Measurements from ENCODE around the gene RANBP3.

The RANBP3 gene

GRCh38 chr19:5978606-5979552 lies 939 bp upstream of the RANBP3 start:
- H3K27ac ChIP-seq, result peak overlapping the region; percentile 84
- ChIA-PET CTCF (interaction anchor here (0.6 to 1.0 kb wide), 3 partner anchors 10 to 175 kb away, joined by 3 to 4 read pairs (median 4); no protein-coding TSS in a partner anchor), POLR2A (ENCODE audit: low non-redundant PET) (interaction anchor here (0.7 kb wide), 1 partner anchor 262 kb away, joined by 3 read pairs; no protein-coding TSS in a partner anchor)
- DNase-seq (ENCODE audit: low spot score), result no peak
- TF ChIP-seq CTCF (conservative IDR thresholded peaks at IDR 0.05; ENCODE audit: low read depth), result no peak

GRCh38 chr19:5977222-5977784 lies 637 bp downstream of the RANBP3 start:
- ChIA-PET POLR2A (ENCODE audit: low non-redundant PET) (no interaction called here), CTCF (interaction anchor here (1.0 kb wide), 1 partner anchor 9 kb away, joined by 4 read pairs; no protein-coding TSS in a partner anchor)
- peak overlapping the region; percentile 84 for H3K27ac ChIP-seq
- DNase-seq (ENCODE audit: low spot score), result no peak
- TF ChIP-seq CTCF (conservative IDR thresholded peaks at IDR 0.05; ENCODE audit: low read depth), result no peak

- CTCF ChIA-PET, result no interaction called here
- H3K27ac ChIP-seq, result peak overlapping the region; percentile 84
- TF ChIP-seq CTCF (conservative IDR thresholded peaks at IDR 0.05; ENCODE audit: low read depth), result no peak
- POLR2A ChIA-PET (ENCODE audit: low non-redundant PET), result no interaction called here
- no peak for DNase-seq (ENCODE audit: low spot score)
These were observed 1.2 kb downstream of the RANBP3 start for GRCh38 chr19:5976768-5977167.

- H3K27ac ChIP-seq, result no peak overlapping the region
- POLR2A ChIA-PET (ENCODE audit: low non-redundant PET), result no interaction called here
- CTCF ChIA-PET, result interaction anchor here (0.5 to 0.7 kb wide), 3 partner anchors 198 to 390 kb away, joined by 3 to 6 read pairs (median 3); no protein-coding TSS in a partner anchor
- DNase-seq (ENCODE audit: low spot score), result no peak
- no peak for TF ChIP-seq CTCF (conservative IDR thresholded peaks at IDR 0.05; ENCODE audit: low read depth)
These were observed 2.6 kb downstream of the RANBP3 start for GRCh38 chr19:5975388-5975728.

- POLR2A ChIA-PET (ENCODE audit: low non-redundant PET), result no interaction called here
- no peak for DNase-seq (ENCODE audit: low spot score)
- no peak for TF ChIP-seq CTCF (conservative IDR thresholded peaks at IDR 0.05; ENCODE audit: low read depth)
- H3K27ac ChIP-seq, result peak overlapping the region; percentile 38
- CTCF ChIA-PET, result interaction anchor here (0.5 to 0.7 kb wide), 3 partner anchors 199 to 390 kb away, joined by 3 to 6 read pairs (median 3); no protein-coding TSS in a partner anchor
These were observed 3.1 kb downstream of the RANBP3 start for GRCh38 chr19:5974721-5975387.
